Measurements from ENCODE around the gene CDC73. TPM values are rescaled to one million over a fixed set of nuclear protein-coding genes. Genes with fewer than 3 reads are reported as not detected.

The CDC73 gene
- total and polyA plus RNA-seq, 10 of the 15 experiments (the other 5 are each of a cell fraction or from before 2014, with no cell fraction given): 10.6 to 43.4 (median 21.7) TPM

DNA sequence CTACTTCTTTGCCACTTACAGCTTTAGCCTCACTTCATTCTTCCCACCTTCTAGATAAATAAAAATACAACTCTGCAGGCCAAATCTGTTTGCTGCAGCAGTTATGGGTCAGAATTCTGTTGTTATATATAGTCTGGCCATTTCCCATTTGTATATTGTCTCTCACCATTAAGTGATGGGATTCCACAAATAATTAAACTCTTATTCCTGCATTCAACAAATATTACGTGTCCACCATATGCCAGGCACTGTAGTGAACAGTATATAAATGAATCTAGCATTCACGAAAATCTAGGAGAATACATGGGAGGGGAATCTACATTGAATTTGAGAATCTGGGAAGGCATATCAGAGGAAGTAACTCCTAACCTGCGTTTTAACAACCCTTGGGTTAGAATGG is 11.0 kb upstream of the CDC73 start:
- H3K36me3 ChIP-seq (ENCODE audit: control insufficient read depth in 2 of 2, insufficient read depth in 2 of 2, low read length in 1 of 2): no peaks in the 10 kb centered on the region
- H3K4me3 ChIP-seq: no peak overlapping the region
- RAD21 ChIA-PET (ENCODE audit: unreplicated experiment): interaction anchor here (1.1 kb wide), 1 partner anchor 41 kb away, joined by 4 read pairs; no protein-coding TSS in a partner anchor
- SMC1A ChIA-PET (ENCODE audit: uncharacterized antibody, unreplicated experiment): no interaction called here
- POLR2A ChIA-PET: no interaction called here
- H3K9me3 ChIP-seq (replicated peaks; ENCODE audit: control insufficient read depth, insufficient read depth, low read length): no peaks in the 10 kb centered on the region
- DNase-seq (ENCODE audit: low read depth, low spot score): no peak
- 0 out of 2 replicates have a peak, but pooled peaks cover 3% of the 10 kb centered on the region for H3K4me1 ChIP-seq (ENCODE audit: control insufficient read depth, insufficient read depth, low read length)
- no peaks in the 10 kb centered on the region for H3K79me2 ChIP-seq (ENCODE audit: control insufficient read depth, insufficient read depth, low read length)
- FAIRE-seq: no peak
- H3K9ac ChIP-seq (ENCODE audit: control insufficient read depth, insufficient read depth, low read length): no peak overlapping the region
- no peaks in the 10 kb centered on the region for H3K27me3 ChIP-seq (replicated peaks in 1 of 2; ENCODE audit: control insufficient read depth in 2 of 2, insufficient read depth in 2 of 2, low read length in 1 of 2)
- CTCF ChIA-PET: no interaction called here
- H2AFZ ChIP-seq (ENCODE audit: control insufficient read depth, low read depth, low read length): no peak overlapping the region
- no peaks in the 10 kb centered on the region for H4K20me1 ChIP-seq (ENCODE audit: control insufficient read depth, insufficient read depth)
- WGBS (ENCODE audit: insufficient coverage, insufficient replicate concordance, low lambda C conversion rate, missing lambda C conversion rate): 72% methylated on average over 3 of the region's 3 CpGs
- BruUV-seq (replicated peaks): no TSS peak
- no peak overlapping the region for H3K27ac ChIP-seq (ENCODE audit: control insufficient read depth, insufficient read depth)
- intact Hi-C loops (cut with micrococcal nuclease; ENCODE audit: unreplicated experiment) (no loop called here), in situ Hi-C loops (cut with MboI) (no loop called here)
- no peak overlapping the region for H3K4me2 ChIP-seq (ENCODE audit: control insufficient read depth, insufficient read depth)
- ATAC-seq: no peak
- TF ChIP-seq ATF7 (IDR thresholded peaks at IDR 0.05; ENCODE audit: low read depth) (no peak), POLR2A (IDR thresholded peaks at IDR 0.05; ENCODE audit: low read depth, low read length) (no peak), MEF2B (IDR thresholded peaks at IDR 0.05; ENCODE audit: partially characterized antibody, poor library complexity, severe bottlenecking) (no peak), BHLHE40 (IDR thresholded peaks at IDR 0.05; ENCODE audit: borderline replicate concordance in 1 of 2, low read depth in 2 of 2, low read length in 1 of 2) (no peak), CREM (IDR thresholded peaks at IDR 0.05; ENCODE audit: low read depth) (no peak), BCL11A (IDR thresholded peaks at IDR 0.05; ENCODE audit: low read depth, low read length) (no peak), SREBF2 (IDR thresholded peaks at IDR 0.05; ENCODE audit: low read length) (no peak), HDGF (IDR thresholded peaks at IDR 0.05) (no peak), ZNF24 (IDR thresholded peaks at IDR 0.05) (no peak)
- TF ChIP-seq, protein P1, sequence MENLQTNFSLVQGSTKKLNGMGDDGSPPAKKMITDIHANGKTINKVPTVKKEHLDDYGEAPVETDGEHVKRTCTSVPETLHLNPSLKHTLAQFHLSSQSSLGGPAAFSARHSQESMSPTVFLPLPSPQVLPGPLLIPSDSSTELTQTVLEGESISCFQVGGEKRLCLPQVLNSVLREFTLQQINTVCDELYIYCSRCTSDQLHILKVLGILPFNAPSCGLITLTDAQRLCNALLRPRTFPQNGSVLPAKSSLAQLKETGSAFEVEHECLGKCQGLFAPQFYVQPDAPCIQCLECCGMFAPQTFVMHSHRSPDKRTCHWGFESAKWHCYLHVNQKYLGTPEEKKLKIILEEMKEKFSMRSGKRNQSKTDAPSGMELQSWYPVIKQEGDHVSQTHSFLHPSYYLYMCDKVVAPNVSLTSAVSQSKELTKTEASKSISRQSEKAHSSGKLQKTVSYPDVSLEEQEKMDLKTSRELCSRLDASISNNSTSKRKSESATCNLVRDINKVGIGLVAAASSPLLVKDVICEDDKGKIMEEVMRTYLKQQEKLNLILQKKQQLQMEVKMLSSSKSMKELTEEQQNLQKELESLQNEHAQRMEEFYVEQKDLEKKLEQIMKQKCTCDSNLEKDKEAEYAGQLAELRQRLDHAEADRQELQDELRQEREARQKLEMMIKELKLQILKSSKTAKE (IDR thresholded peaks at IDR 0.05; ENCODE audit: low read depth, poor library complexity, severe bottlenecking): no peak
- TF ChIP-seq, protein P2, sequence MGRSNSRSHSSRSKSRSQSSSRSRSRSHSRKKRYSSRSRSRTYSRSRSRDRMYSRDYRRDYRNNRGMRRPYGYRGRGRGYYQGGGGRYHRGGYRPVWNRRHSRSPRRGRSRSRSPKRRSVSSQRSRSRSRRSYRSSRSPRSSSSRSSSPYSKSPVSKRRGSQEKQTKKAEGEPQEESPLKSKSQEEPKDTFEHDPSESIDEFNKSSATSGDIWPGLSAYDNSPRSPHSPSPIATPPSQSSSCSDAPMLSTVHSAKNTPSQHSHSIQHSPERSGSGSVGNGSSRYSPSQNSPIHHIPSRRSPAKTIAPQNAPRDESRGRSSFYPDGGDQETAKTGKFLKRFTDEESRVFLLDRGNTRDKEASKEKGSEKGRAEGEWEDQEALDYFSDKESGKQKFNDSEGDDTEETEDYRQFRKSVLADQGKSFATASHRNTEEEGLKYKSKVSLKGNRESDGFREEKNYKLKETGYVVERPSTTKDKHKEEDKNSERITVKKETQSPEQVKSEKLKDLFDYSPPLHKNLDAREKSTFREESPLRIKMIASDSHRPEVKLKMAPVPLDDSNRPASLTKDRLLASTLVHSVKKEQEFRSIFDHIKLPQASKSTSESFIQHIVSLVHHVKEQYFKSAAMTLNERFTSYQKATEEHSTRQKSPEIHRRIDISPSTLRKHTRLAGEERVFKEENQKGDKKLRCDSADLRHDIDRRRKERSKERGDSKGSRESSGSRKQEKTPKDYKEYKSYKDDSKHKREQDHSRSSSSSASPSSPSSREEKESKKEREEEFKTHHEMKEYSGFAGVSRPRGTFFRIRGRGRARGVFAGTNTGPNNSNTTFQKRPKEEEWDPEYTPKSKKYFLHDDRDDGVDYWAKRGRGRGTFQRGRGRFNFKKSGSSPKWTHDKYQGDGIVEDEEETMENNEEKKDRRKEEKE (IDR thresholded peaks at IDR 0.05): no peak
- TF ChIP-seq, protein P3, sequence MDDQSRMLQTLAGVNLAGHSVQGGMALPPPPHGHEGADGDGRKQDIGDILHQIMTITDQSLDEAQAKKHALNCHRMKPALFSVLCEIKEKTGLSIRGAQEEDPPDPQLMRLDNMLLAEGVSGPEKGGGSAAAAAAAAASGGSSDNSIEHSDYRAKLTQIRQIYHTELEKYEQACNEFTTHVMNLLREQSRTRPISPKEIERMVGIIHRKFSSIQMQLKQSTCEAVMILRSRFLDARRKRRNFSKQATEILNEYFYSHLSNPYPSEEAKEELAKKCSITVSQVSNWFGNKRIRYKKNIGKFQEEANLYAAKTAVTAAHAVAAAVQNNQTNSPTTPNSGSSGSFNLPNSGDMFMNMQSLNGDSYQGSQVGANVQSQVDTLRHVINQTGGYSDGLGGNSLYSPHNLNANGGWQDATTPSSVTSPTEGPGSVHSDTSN (IDR thresholded peaks at IDR 0.05; ENCODE audit: insufficient replicate concordance, low read depth, low read length): no peak
- TF ChIP-seq, protein P4, sequence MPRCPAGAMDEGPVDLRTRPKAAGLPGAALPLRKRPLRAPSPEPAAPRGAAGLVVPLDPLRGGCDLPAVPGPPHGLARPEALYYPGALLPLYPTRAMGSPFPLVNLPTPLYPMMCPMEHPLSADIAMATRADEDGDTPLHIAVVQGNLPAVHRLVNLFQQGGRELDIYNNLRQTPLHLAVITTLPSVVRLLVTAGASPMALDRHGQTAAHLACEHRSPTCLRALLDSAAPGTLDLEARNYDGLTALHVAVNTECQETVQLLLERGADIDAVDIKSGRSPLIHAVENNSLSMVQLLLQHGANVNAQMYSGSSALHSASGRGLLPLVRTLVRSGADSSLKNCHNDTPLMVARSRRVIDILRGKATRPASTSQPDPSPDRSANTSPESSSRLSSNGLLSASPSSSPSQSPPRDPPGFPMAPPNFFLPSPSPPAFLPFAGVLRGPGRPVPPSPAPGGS (IDR thresholded peaks at IDR 0.05; ENCODE audit: borderline replicate concordance, insufficient read depth, low read depth, low read length, poor library complexity, severe bottlenecking): no peak
- TF ChIP-seq, protein P5, sequence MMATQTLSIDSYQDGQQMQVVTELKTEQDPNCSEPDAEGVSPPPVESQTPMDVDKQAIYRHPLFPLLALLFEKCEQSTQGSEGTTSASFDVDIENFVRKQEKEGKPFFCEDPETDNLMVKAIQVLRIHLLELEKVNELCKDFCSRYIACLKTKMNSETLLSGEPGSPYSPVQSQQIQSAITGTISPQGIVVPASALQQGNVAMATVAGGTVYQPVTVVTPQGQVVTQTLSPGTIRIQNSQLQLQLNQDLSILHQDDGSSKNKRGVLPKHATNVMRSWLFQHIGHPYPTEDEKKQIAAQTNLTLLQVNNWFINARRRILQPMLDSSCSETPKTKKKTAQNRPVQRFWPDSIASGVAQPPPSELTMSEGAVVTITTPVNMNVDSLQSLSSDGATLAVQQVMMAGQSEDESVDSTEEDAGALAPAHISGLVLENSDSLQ (IDR thresholded peaks at IDR 0.05): no peak
